ENCODE results near the gene KCNG2. TPM values are rescaled to one million over a fixed set of nuclear protein-coding genes. Genes with fewer than 3 reads are reported as not detected.

KCNG2 gene
- total and polyA plus RNA-seq, 2 of the 13 experiments (the other 11 are each of a cell fraction or from before 2014, with no cell fraction given) = not detected

- no peak for TF ChIP-seq ZNF530 (CRISPR knock-in tag; IDR thresholded peaks at IDR 0.05; ENCODE audit: low read depth)
- TF ChIP-seq NR3C1 (CRISPR knock-in tag; IDR thresholded peaks at IDR 0.05) = no peak
- no peak for TF ChIP-seq POGK (CRISPR knock-in tag; conservative IDR thresholded peaks at IDR 0.05)
These were observed 9.6 kb upstream of the KCNG2 start (continued) for GRCh38 chr18:79787865-79788733.

- intact Hi-C loops (cut with micrococcal nuclease; ENCODE audit: unreplicated experiment) = no loop called here
- ATAC-seq (no peak), DNase-seq (ENCODE audit: low spot score) (no peak), FAIRE-seq (no peak)
- H3K27me3 ChIP-seq (ENCODE audit: control insufficient read depth in 1 of 2, insufficient read depth in 2 of 2, low read length in 2 of 2) = peaks cover 11 to 40% of the 10 kb centered on the region in 2 experiments
- 88% methylated on average over 6 of the region's 27 CpGs for WGBS (ENCODE audit: low lambda C conversion rate)
- no peak overlapping the region for H3K4me3 ChIP-seq (replicated peaks in 1 of 3; ENCODE audit: insufficient read depth in 1 of 3, low read depth in 2 of 3, low read length in 3 of 3)
- no peak overlapping the region for H3K4me2 ChIP-seq (ENCODE audit: low read depth, low read length)
- in situ Hi-C loops (cut with HindIII; ENCODE audit: extremely low pct_ligation_motif_present, low pct_unique_long_range_greater_than_20kb) = no loop called here
- H3K9me3 ChIP-seq (ENCODE audit: low read length) = no peaks in the 10 kb centered on the region
- peaks cover 24% of the 10 kb centered on the region for H3K4me1 ChIP-seq (ENCODE audit: insufficient read depth, low read length)
- no peaks in the 10 kb centered on the region for H3K36me3 ChIP-seq (replicated peaks in 1 of 2; ENCODE audit: control insufficient read depth in 1 of 2, insufficient read depth in 2 of 2, low read length in 2 of 2)
- H2AFZ ChIP-seq (ENCODE audit: low read length) = no peak overlapping the region
- POLR2A ChIA-PET = no interaction called here
- H3K79me2 ChIP-seq (ENCODE audit: insufficient read depth, low read length) = no peaks in the 10 kb centered on the region
- BruUV-seq (replicated peaks) = no TSS peak
- no peaks in the 10 kb centered on the region for H4K20me1 ChIP-seq (ENCODE audit: insufficient read depth, low read length)
- CTCF ChIA-PET (ENCODE audit: low intra/inter-chr PET ratio, low total read pairs) = no interaction called here
- H3K27ac ChIP-seq (ENCODE audit: extremely low read length, insufficient read depth, low read length) = no peak overlapping the region
- no peak overlapping the region for H3K9ac ChIP-seq (ENCODE audit: insufficient read depth, low read depth, low read length)
- TF ChIP-seq ZNF598 (CRISPR knock-in tag; IDR thresholded peaks at IDR 0.05; ENCODE audit: borderline replicate concordance) = no peak
- no peak for TF ChIP-seq ZFP36 (IDR thresholded peaks at IDR 0.05; ENCODE audit: borderline replicate concordance, low read depth, low read length, partially characterized antibody)
- no peak for TF ChIP-seq ZNF577 (CRISPR knock-in tag; IDR thresholded peaks at IDR 0.05; ENCODE audit: borderline replicate concordance, low read depth)
- TF ChIP-seq AHDC1 (CRISPR knock-in tag; IDR thresholded peaks at IDR 0.05; ENCODE audit: borderline replicate concordance) = no peak
- TF ChIP-seq IRX3 (CRISPR knock-in tag; IDR thresholded peaks at IDR 0.05; ENCODE audit: borderline replicate concordance, low read depth) = no peak
- no peak for TF ChIP-seq TERF1 (CRISPR knock-in tag; IDR thresholded peaks at IDR 0.05)
- no peak for TF ChIP-seq ZNF329 (CRISPR knock-in tag; IDR thresholded peaks at IDR 0.05; ENCODE audit: low read depth)
- TF ChIP-seq ADNP (CRISPR knock-in tag; IDR thresholded peaks at IDR 0.05) = no peak
These were observed 9.0 kb upstream of the KCNG2 start for GRCh38 chr18:79788734-79789085.

Measured in HepG2 (cell line).